NCI-H1930 (cell line): ENCODE data around the gene TSPEAR.
"Not testable (repeated sequence)": the region's sequence is repeated elsewhere in the genome, so short reads cannot be mapped to it uniquely, and the experiment has no call there.

ENCODE experiments used
- DNase-seq, 2 experiments: peaks; one replicate each; lab custom pipeline; 2025; lab: John Stamatoyannopoulos, UW

The TSPEAR gene

DNA sequence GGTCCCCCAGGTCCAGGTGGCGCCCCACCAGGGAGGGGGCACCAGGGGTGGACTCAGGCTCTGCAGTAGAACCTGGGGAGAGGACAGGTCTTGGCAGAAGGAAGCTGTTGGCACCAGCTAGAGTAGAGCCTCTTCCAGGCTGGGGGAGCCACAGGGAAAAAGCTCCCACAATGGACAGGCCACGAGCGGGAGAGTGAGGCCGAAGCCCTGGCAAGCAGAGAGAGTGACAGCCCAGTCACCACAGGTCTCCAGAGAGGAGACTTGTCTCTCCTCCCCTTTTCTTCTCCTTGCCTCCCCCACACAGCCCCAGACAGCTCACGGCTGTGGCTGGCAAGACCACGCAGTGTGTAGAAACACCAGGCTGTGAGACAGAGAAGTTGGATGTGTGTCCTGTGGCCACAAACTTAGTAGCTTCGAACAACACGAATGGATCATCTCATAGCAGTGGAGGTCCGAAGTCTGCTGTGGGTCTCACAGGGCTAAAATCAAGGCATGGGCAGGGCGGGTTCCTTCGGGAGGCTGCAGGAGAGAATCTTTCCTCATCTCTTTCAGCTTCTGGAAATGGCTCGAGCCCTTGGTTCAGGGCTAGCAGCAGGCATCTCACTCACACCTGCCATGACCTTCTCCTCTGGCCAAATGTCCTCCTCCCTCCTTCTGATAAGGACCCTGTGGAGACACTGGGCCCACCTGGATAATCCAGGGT, 60.2 kb downstream of the TSPEAR start:
- DNase-seq: no peak

DNA sequence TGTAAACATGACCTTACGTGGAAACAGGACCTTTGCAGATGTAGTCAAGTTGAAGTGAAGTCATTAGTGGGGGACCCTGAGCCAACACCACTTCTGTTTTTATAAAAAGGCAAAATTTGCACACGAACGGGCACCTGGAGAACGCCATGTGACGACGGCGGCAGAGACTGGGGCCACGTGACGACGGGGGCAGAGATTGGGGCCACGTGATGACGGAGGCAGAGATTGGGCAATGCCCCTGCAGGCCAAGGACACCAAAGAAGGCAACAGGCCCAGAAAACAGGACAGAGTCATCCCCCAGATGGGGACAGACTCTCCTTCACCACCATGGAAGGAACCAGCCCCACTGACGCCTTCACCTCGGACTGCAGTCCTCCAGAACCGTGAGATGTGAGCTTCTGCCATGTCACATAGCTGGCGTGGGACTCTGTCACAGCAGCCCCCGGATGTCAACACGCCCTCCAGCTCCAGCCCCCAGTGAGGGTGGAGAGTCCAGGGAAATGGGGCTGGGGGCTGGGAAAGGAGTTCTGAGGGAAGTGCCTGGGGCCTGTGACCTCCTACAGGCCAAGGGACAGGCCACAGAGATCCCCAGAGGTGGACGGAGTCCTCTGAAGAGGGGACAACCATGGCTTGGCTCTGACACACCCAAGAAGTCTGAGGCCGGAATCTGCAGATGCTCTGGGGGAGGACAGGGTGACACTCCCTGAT, 61.0 kb downstream of the TSPEAR start:
- no peak for DNase-seq

DNA sequence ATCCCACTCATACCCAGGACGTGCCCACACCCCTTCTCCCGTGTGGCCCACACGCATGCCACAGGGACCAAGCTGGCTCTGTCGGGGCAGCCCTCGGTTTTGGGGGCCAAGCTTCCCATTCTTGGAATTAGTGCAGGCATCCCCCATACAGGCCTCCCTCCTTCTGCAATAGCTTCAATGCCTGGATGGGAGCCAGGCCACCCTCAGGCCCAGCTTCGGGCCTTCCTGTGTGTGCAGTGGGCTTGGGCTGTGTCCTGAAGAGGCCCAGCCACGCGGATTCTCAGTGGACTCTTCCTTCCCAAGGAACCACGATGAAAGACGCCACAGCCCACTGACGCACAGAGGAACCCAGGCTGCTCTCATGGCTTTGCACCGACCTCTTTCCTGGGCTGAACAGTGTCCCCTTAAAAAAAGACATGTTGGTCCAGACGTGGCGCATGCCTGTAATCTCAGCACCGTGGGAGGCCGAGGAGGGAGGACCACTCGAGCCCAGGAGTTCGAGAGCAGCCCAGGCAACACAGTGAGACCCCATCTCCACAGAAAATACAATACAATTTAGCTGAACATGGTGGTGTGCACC, 61.8 kb downstream of the TSPEAR start:
- DNase-seq: no peak

DNA sequence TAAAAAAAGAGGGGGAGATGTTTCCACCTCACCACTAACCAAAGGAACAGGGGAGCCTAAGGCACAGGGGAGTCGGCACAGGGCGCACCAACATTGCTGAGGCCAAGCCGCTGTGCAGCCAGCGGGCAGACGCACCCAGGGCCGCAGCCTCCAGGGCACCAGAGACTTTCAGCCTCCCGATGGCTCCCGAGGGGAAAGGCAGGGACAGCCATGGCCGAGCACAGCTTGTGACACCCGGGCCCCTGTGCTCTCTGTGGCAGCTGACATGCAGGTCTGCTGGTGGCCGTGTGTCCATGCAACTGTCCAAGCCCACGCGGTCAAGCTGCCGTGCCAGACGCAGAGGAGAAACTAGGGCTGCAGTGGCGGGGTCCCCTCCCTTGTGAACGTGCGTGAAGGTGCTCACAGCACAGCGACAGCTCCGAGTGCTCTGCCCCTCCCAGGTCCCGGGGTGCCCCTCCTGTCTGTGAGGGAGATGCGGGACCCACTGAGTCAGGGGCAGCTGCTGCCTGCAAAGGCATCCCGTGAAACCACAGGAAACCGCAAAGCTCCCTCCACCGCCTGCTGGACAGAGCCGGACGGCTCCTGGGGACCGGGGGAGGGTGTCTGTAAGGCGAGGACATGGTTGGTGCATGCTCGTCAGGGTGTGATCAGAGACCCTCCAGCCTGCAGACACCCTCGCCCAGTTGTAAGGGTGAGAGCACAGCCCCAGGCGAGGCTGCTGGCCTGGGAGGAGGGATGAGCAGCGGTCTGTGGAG, 62.6 kb downstream of the TSPEAR start:
- DNase-seq: no peak

DNA sequence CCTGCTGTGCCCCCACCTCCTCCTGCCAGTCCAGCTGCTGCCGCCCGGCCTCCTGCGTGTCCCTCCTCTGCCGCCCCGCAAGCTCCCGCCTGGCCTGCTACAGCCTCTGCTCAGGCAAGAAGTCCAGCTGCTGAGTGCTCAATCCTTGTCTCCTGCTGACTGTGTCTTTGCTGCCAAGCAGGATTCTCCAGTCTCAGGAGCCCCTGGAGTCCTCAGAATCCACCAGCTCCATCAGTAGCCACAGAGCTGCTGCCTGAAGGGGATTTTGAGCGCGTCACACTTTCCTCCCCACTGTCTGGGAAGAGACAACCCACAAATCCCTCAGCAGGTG, 64.2 kb downstream of the TSPEAR start:
- DNase-seq: no peak

DNA sequence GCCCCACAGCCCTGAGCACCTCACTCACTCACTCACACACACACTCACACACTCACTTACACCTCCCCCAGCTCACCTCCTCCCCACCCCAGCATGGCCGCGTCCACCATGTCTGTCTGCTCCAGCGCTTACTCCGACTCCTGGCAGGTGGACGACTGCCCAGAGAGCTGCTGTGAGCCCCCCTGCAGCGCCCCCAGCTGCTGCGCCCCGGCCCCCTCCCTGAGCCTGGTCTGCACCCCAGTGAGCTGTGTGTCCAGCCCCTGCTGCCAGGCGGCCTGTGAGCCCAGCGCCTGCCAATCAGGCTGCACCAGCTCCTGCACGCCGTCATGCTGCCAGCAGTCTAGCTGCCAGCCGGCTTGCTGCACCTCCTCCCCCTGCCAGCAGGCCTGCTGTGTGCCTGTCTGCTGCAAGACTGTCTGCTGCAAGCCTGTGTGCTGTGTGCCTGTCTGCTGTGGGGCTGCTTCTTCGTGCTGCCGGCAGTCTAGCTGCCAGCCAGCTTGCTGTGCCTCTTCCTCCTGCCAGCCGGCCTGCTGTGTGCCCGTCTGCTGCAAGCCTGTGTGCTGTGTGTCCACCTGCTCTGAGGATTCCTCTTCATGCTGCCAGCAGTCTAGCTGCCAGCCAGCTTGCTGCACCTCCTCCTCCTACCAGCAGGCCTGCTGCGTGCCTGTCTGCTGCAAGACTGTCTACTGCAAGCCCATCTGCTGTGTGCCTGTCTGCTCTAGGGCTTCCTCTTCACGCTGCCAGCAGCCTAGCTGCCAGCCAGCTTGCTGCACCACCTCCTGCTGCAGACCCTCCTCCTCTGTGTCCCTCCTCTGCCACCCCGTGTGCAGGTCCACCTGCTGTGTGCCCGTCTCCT, 64.8 kb downstream of the TSPEAR start, which contains the start of gene KRTAP10-11:
KRTAP10-11 (plus strand) TSS at position 49 of the 856 bp plus-strand sequence; CDS start at position 94, 45 bp downstream.
- not testable (repeated sequence) for DNase-seq

DNA sequence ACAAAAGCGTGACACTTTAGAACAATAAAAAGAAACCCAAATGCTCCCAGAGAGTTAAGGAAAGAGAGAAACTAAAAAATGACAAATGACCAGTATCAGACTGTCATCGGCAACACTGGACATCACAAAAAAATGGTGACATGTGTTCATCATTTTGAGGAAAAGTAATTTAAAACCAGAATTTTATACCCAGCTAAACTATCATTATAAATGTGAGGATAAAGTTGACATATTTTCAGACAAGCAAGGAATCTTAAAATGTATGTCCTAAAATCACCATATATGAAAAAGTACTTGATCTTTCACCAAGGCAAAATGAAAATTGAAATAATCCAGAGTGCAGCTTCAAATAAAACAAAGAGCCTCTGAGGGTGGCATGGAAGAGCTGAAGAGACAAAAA, 66.5 kb downstream of the TSPEAR start:
- no peak for DNase-seq

DNA sequence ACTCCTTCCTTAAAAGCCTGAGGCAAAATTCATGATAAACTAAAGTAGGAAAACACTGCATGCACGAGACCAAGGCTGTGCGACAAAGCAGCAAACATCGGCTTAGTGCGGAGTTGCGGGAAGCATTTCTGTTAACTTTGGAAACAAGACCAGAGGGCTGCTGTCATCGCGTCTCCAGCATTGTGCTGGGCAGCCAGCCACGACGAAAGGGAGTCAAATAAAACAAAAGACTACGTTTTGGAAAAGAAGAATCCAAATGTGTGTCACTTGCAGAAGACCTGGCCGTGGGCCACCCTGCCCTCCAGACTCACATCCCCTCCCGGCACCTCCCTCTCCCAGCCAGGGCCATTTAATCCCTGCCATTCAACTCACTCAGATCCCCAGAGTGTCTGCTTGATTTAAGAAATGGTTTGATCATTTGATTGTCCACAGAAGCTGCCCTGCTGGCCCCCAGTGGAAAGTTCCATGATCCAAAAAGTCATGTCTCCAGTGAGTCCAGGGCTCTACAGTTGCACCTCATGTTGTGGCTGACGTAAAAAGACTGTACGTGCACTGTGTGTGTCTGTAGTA, 67.5 kb downstream of the TSPEAR start:
- DNase-seq: no peak

DNA sequence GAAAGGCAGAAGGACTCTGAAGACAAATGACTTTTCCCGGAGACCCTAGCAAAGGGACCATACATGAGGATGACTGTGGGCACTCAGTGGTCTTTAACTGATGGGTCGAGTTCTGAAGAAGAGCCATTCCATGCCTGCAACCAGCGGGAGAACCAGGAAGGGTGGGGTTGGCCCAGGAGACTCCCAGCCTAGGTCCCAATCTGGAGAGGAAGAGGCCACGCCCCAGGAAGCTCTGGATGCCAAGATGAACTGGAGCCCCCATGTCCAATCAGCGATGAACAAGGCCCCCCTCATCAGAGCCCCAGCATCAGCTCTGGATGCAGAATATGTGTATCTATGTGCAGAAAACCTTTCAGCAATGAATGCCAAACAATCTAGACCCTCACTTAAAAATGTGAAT, 70.6 kb downstream of the TSPEAR start:
- no peak for DNase-seq

DNA sequence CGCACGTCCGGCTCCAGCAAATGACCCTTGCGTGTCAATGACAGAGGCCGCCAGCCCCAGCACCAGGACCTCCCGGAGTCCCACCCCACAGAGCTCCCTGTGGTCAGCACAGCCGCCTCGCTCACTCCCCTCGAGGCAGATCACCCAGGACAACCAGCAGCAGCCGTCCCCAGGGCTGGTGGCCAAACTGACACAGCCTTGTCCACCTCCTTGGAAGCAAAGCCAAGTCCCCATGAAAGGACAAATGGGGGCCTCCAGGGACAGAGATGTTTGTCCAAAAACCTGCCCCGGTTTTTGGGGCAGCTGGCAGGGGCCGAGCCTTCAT, 72.1 kb downstream of the TSPEAR start:
- DNase-seq: no peak

DNA sequence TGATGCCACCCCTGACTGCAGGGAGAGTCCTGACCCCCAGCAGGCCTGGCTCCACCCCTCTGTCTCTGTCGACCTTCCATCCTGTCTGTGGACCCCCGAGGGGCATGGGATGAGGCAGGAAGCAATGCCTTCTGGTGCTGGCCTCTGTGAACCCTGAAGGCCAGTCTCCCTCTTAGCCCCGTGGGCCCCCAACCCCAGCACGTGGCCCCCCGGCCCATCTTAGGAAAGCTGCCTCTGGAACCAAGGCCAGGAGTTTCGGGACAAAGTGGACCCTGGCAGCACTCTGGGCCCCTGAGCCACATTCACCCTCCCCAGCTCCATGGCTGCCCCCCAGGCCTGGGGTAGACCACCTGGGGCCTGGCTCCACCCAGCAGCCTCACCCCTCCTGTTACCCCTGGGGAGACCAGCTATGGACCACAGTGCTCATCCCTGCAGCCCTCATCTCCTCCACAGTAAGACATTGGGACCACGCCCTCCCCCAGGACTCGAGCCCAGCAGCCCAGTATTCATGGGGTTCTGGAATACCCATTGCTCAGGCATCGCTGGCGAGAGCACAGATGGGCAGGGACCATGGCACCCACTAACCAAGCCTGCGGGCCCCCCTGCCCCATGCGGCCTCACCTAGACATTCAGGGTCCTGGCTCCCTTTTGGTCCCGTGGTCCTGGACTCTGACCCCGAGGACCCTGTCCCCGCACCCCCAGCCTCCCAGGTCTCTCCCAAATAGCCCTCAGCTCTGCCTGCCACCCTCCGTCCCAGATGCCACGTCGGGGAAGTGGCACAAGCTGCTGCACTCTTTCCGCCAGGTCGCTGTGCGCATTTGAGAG, 72.7 kb downstream of the TSPEAR start:
- DNase-seq: not testable (repeated sequence)

DNA sequence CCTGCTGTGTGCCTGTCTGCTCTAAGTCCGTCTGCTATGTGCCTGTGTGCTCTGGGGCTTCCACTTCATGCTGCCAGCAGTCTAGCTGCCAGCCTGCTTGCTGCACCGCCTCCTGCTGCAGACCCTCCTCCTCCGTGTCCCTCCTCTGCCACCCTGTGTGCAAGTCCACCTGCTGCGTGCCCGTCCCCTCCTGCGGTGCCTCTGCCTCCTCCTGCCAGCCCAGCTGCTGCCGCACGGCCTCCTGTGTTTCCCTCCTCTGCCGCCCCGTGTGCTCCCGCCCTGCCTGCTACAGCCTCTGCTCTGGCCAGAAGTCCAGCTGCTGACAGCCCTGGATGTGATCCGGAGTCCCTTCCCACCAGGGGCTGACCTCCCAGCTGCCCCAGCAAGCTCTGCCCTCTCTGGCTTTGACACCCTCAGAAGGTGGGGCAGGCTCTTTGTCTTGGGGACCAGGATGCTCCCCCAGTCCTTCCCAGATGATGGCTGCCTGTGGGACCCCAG, 73.5 kb downstream of the TSPEAR start:
- not testable (repeated sequence) for DNase-seq

DNA sequence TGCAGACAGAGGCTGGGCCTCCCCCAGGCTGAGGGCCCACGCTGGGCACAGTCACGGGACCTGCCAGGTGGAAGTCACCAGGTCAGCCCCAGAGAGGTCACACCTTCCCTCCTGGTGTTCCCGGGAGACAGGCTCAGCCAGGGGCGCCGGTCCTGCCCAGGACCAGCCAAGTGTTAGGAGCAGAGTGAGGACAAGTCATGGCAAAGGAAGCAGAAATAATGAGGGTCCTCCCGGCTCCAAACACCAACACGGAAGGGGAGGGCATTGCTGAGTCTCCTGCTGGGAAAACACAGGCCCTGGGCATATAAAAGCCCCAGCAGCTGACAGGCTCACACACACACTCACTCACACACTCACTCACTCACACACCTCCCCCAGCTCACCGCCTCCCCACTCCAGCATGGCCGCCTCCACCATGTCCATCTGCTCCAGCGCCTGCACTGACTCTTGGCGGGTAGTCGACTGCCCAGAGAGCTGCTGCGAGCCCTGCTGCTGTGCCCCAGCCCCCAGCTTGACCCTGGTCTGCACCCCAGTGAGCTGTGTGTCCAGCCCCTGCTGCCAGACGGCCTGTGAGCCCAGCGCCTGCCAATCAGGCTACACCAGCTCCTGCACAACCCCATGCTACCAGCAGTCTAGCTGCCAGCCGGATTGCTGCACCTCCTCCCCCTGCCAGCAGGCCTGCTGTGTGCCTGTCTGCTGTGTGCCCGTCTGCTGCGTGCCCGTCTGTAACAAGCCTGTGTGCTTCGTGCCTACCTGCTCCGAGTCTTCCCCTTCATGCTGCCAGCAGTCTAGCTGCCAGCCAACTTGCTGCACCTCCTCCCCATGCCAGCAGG, 74.1 kb downstream of the TSPEAR start, which contains the start of gene KRTAP10-10:
KRTAP10-10 (plus strand) TSS at position 339 of the 833 bp plus-strand sequence; CDS start at position 401, 62 bp downstream.
- no peak for DNase-seq

DNA sequence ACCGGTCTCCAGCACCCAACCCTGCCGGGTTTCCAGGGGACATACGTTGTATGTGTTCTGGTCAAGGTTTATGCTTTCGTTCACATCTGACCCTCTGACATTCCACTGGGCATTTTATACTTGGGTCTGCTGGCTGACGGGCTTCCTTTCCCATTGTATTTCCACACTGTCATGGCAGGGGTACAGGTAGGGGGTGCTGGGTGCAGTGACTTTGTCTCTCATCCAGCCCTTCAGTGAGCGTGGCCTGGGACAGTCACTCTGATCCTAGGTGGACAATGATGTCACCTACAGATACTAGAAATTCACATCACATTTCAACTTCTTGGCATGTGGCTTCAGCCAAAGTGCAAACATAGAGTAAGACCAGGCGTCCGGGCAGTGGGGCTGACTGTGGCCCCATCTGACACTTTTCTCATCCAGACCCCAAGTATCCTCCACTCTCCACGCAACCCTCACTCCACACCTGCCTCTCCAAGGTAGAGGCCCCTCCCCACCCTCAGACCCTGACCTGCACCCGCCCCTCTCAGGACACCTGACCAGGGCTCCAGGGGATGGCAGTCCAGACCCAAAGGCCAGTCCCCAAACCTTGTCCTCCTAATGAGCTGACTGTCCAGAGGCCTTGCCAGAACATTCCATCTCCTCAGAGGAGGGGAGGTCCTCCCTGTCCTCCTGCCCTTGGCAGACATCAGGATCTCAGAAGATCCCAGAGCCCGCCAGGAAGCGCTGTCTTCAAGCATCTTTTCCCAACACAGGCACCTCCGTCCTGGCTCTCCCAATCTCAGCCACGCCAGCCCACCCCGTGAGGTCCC, 75.0 kb downstream of the TSPEAR start:
- no peak for DNase-seq

DNA sequence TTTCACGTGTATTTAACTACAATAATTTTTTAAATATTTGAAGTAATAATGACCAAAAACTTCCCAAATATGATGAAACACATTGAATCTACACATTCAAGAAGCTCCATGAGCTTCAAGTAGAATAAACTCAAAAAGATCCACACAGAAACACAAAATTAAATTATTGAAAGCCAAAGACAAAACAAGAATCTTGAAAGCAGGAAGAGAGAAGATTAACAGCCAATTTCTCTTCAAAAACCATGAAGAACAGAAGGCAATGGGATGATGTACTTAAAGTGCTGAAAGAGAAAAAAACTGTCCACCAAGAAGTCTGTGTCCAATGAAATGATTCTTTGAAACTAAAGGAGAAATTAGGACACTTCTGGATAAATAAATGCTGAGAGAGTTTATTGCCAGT, 79.3 kb downstream of the TSPEAR start:
- DNase-seq: no peak

DNA sequence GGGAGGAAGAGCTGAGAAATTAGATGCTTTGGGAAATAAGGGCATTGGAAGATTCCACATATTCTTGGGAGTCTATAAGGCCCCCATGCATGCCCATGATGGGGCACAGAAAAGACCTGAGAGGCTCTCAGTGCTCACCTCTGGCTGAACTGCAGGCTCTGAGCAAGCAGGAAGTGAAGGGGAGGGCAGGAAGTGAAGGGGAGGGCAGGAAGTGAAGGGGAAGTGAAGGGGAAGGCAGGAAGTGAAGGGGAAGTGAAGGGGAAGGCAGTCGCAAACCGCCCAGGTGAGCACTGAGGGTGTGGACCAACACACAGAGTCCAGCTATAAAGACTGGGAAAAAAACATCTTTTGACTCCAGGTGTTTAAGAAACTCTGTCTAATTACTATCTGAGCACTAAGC, 80.9 kb downstream of the TSPEAR start:
- no peak for DNase-seq

DNA sequence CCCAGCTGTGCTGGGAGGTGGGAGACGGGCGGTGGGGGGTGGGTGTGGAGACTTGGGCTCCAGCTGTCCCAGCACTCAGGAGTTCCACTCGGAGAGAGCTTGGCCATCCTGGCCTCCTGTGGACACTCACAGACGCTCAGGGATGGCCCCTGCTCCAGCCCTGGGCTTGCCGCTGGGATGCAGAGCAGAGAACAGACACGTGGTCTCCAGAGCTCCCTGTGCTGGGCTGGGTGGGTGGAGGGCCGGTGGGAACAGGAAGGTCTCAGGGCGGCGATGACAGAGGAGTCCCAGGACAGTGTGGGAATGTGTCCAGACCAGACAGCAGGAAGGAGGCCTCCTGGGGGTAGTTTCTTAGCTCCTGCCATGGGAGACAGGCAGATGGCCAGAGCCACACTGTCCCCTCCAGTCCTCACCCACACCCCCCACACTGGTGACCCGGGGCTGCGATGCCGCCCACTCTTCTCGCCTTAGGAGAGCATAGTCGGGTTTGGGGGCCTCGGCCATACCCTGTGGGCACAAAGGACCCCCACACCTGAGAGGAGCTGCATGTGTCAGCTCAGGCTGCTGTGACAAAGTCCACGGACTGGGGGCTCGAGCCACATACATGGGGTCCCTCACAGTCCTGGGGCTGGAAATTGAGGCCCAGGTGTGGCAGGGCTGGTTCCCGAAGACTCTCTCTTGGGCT, 82.5 kb downstream of the TSPEAR start:
- no peak for DNase-seq

DNA sequence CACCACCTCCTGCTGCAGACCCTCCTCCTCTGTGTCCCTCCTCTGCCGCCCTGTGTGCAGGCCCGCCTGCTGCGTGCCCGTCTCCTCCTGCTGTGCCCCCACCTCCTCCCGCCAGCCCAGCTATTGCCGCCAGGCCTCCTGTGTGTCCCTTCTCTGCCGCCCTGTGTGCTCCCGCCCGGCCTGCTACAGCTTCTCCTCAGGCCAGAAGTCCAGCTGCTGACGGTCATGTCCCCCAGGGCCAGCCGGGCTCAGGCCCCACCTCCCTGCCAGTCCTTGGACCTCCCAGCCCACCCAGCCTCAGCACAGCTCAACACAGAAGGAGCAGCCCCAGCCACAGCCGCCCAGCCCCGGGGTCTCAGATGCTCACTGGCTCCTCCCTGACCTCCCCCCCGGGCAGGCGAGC, 83.5 kb downstream of the TSPEAR start:
- DNase-seq: not testable (repeated sequence)
